H9 (cell line): Measurements from ENCODE around the gene VEZF1. TPM values are rescaled to one million over a fixed set of nuclear protein-coding genes. Genes with fewer than 3 reads are reported as not detected.

Experiments used
- DNase-seq: peaks from one replicate; pipeline ENCODE4 v3.0.0-alpha.2; 2017
- H2AFZ ChIP-seq: one replicate; pipeline ENCODE4 v1.6.1; 2013; ENCODE audit warnings: mild to moderate bottlenecking, low read length, control low read depth, moderate library complexity
- H2AK5ac ChIP-seq: 2 replicates; pipeline ENCODE4 v1.6.1; 2013; ENCODE audit warnings: low read length, control low read depth, mixed read lengths; ENCODE audit not compliant: insufficient read length
- H2BK120ac ChIP-seq: one replicate; pipeline ENCODE4 v1.6.1; 2013; ENCODE audit warnings: low read depth, mild to moderate bottlenecking, low read length, control low read depth, inconsistent platforms; ENCODE audit not compliant: poor library complexity, severe bottlenecking
- H2BK12ac ChIP-seq: 2 replicates; pipeline ENCODE4 v1.6.1; 2013; ENCODE audit warnings: low read length, control low read depth, mixed read lengths, low read depth; ENCODE audit not compliant: insufficient read length
- H2BK15ac ChIP-seq: 2 replicates; pipeline ENCODE4 v1.6.1; 2013; ENCODE audit warnings: low read depth, low read length, control low read depth
- H2BK20ac ChIP-seq: one replicate; pipeline ENCODE4 v1.6.1; 2013; ENCODE audit warnings: low read depth, mild to moderate bottlenecking, low read length, control low read depth, inconsistent platforms; ENCODE audit not compliant: poor library complexity, severe bottlenecking
- H2BK5ac ChIP-seq: 2 replicates; pipeline ENCODE4 v1.6.1; 2013; ENCODE audit warnings: low read length, control low read depth, mixed read lengths; ENCODE audit not compliant: insufficient read length
- H3K14ac ChIP-seq: 2 replicates; pipeline ENCODE4 v1.6.1; 2013; ENCODE audit warnings: low read length, control low read depth; ENCODE audit not compliant: insufficient read depth
- H3K18ac ChIP-seq: 2 replicates; pipeline ENCODE4 v1.6.1; 2013; ENCODE audit warnings: low read depth, mild to moderate bottlenecking, mixed read lengths, low read length, control low read depth; ENCODE audit not compliant: insufficient read length
- H3K23ac ChIP-seq: 2 replicates; pipeline ENCODE4 v1.6.1; 2013; ENCODE audit warnings: low read length, control low read depth, mixed read lengths, low read depth; ENCODE audit not compliant: insufficient read length
- H3K23me2 ChIP-seq: 2 replicates; pipeline ENCODE4 v1.6.1; 2013; ENCODE audit warnings: low read depth, mild to moderate bottlenecking, mixed read lengths, low read length, control low read depth; ENCODE audit not compliant: insufficient read length, poor library complexity, severe bottlenecking
- H3K27ac ChIP-seq: 2 replicates; pipeline ENCODE4 v1.5.1; 2013; ENCODE audit warnings: low read length, control low read depth, mixed read lengths, low read depth; ENCODE audit not compliant: insufficient read length
- H3K27me3 ChIP-seq: 2 replicates; pipeline ENCODE4 v1.6.1; 2013; ENCODE audit warnings: low read length, control low read depth, inconsistent platforms; ENCODE audit not compliant: insufficient read depth
- H3K4ac ChIP-seq: 2 replicates; pipeline ENCODE4 v1.6.1; 2013; ENCODE audit warnings: low read depth, mild to moderate bottlenecking, control low read depth, inconsistent platforms, low read length, moderate library complexity
- H3K4me1 ChIP-seq: 2 replicates; pipeline ENCODE4 v1.6.1; 2013; ENCODE audit warnings: low read length, control low read depth, inconsistent platforms; ENCODE audit not compliant: insufficient read depth
- H3K4me2 ChIP-seq: 2 replicates; pipeline ENCODE4 v1.6.1; 2013; ENCODE audit warnings: low read length, control low read depth, mixed read lengths; ENCODE audit not compliant: insufficient read length, insufficient read depth
- H3K56ac ChIP-seq: 2 replicates; pipeline ENCODE4 v1.6.1; 2013; ENCODE audit warnings: low read depth, mild to moderate bottlenecking, mixed read lengths, low read length, control low read depth; ENCODE audit not compliant: insufficient read length
- H3K79me1 ChIP-seq: 2 replicates; pipeline ENCODE4 v1.6.1; 2013; ENCODE audit warnings: low read depth, mild to moderate bottlenecking, moderate library complexity, low read length, control low read depth, inconsistent platforms; ENCODE audit not compliant: insufficient read depth, poor library complexity, severe bottlenecking
- H3K79me2 ChIP-seq: 2 replicates; pipeline ENCODE4 v1.6.1; 2013; ENCODE audit warnings: low read length, control low read depth, inconsistent platforms; ENCODE audit not compliant: insufficient read depth
- H3K9ac ChIP-seq: 2 replicates; pipeline ENCODE4 v1.6.1; 2013; ENCODE audit warnings: low read length, control low read depth, mixed read lengths; ENCODE audit not compliant: insufficient read length; ENCODE audit errors: extremely low read depth
- H3K9me3 ChIP-seq: one replicate; pipeline ENCODE4 v1.6.1; 2013; ENCODE audit warnings: low read depth, low read length, inconsistent platforms; ENCODE audit not compliant: control insufficient read depth
- H3T11ph ChIP-seq: one replicate; pipeline ENCODE4 v1.6.1; 2013; ENCODE audit warnings: mild to moderate bottlenecking, low read length, control low read depth, inconsistent platforms
- H4K20me1 ChIP-seq: one replicate; pipeline ENCODE4 v1.6.1; 2013; ENCODE audit not compliant: control insufficient read depth, insufficient read length, insufficient read depth
- H4K5ac ChIP-seq: 2 replicates; pipeline ENCODE4 v1.6.1; 2013; ENCODE audit warnings: low read depth, mild to moderate bottlenecking, mixed read lengths, low read length, control low read depth; ENCODE audit not compliant: insufficient read length
- H4K8ac ChIP-seq: replicated peaks from 2 replicates; pipeline ENCODE4 v1.6.1; 2013; ENCODE audit warnings: low read length, control low read depth, mixed read lengths, low read depth; ENCODE audit not compliant: insufficient read length
- H4K91ac ChIP-seq: 2 replicates; pipeline ENCODE4 v1.6.1; 2013; ENCODE audit warnings: low read depth, mild to moderate bottlenecking, moderate library complexity, mixed read lengths, low read length, control low read depth; ENCODE audit not compliant: insufficient read length
- H3K27ac Mint-ChIP-seq, 3 experiments: 2 replicates in 2 of 3; 3 replicates in 1 of 3; pipeline ENCODE4 v1.8.0; 2020 to 2021; ENCODE audit warnings: mixed read lengths in 3 of 3, mild to moderate bottlenecking in 1 of 3, moderate library complexity in 1 of 3
- H3K27me3 Mint-ChIP-seq: 2 replicates; pipeline ENCODE4 v1.8.0; 2021; ENCODE audit warnings: low read depth, mild to moderate bottlenecking, moderate library complexity, mixed read lengths
- H3K36me3 Mint-ChIP-seq, 3 experiments: 2 replicates in 2 of 3; 3 replicates in 1 of 3; pipeline ENCODE4 v1.8.0; 2020 to 2021; ENCODE audit warnings: low read depth in 3 of 3, mixed read lengths in 3 of 3; ENCODE audit not compliant: insufficient read depth in 1 of 3
- H3K4me1 Mint-ChIP-seq, 2 experiments: 2 replicates each; pipeline ENCODE4 v1.8.0; 2020; ENCODE audit warnings: mixed read lengths in 2 of 2
- H3K4me3 Mint-ChIP-seq, 2 experiments: 2 replicates in 1 of 2; 3 replicates in 1 of 2; pipeline ENCODE4 v1.8.0; 2020 to 2021; ENCODE audit warnings: mild to moderate bottlenecking in 2 of 2, mixed read lengths in 2 of 2, moderate library complexity in 1 of 2
- H3K9me3 Mint-ChIP-seq, 2 experiments: 2 replicates in 1 of 2; 3 replicates in 1 of 2; pipeline ENCODE4 v1.8.0; 2020; ENCODE audit warnings: mild to moderate bottlenecking in 2 of 2, mixed read lengths in 2 of 2, moderate library complexity in 1 of 2
- CTCF ChIP-seq: fragments of 200-600 bp; sonication (generic); conservative IDR thresholded peaks from 3 replicates; pipeline ENCODE4 v1.8.0; 2021; ENCODE audit warnings: antibody characterized with exemption, mild to moderate bottlenecking
- WGBS: extraction: QIAGEN DNeasy Blood & Tissue Kit; methylation state at CpG from one replicate; pipeline ENCODE4 v1.1.7; 2013; ENCODE audit warnings: missing lambda C conversion rate, low lambda C conversion rate, mixed read lengths; ENCODE audit not compliant: insufficient read length; ENCODE audit errors: extremely low coverage; 5-methylcytosine and 5-hydroxymethylcytosine counted together
- total RNA-seq: library from RNA; stranded (reverse); gene quantifications from 2 replicates; pipeline ENCODE4 v1.2.1, GENCODE V29; 2021

Gene VEZF1
- total RNA-seq, 1 experiment from 2014 or later: 58.1 TPM

- Histone ChIP-seq H2BK20ac (no peak overlapping the region), H4K91ac (no peak overlapping the region), H3K23me2 (peaks cover 22% of the 10 kb centered on the region), H3K9me3 (no peaks in the 10 kb centered on the region), H2BK15ac (no peak overlapping the region), H3K4me1 (no peaks in the 10 kb centered on the region; the same call in 1 of the 2 replicates), H2BK12ac (no peak overlapping the region), H4K20me1 (no peaks in the 10 kb centered on the region), H3K56ac (no peak overlapping the region), H2BK120ac (no peak overlapping the region), H2BK5ac (no peak overlapping the region), H3K14ac (no peak overlapping the region; the same call in 1 of the 2 replicates), H4K5ac (no peak overlapping the region), H3K9ac (no peak overlapping the region), H3K4me2 (peak overlapping the region; percentile 63), H3K27ac (no peak overlapping the region), H3K23ac (no peak overlapping the region), H3K79me2 (no peaks in the 10 kb centered on the region), H3T11ph (no peak overlapping the region), H2AFZ (no peak overlapping the region), H3K18ac (no peak overlapping the region), H3K4ac (no peak overlapping the region), H4K8ac (no peak overlapping the region), H3K27me3 (peaks cover 6% of the 10 kb centered on the region), H2AK5ac (no peak overlapping the region), H3K79me1 (no peaks in the 10 kb centered on the region)
- Mint-ChIP-seq H3K4me1 (peaks cover 36 to 42% of the 10 kb centered on the region in 2 experiments), H3K27ac (no peak overlapping the region), H3K36me3 (0 out of 7 replicates have a peak, but pooled peaks cover 0 to 3% (median 0%) of the 10 kb centered on the region in 3 experiments), H3K27me3 (peaks cover 61% of the 10 kb centered on the region), H3K9me3 (peaks cover 0 to 2% of the 10 kb centered on the region in 2 experiments; a peak in 1 of 5 replicates), H3K4me3 (peak overlapping the region; percentile 57 to 78)
- no CpG with 5 or more reads among the region's 13 CpGs for WGBS
- DNase-seq: peak; percentile 61
- no peak for TF ChIP-seq CTCF
Observed at GRCh38 chr17:57956291-57957119, 31.5 kb downstream of the VEZF1 start.
